Retina (tissue), 1 donor: ENCODE measurements around the gene INPP5D.
"Not testable (repeated sequence)": the region's sequence is repeated elsewhere in the genome, so short reads cannot be mapped to it uniquely, and the experiment has no call there.

Experiments
- DNase-seq: peaks from one replicate; pipeline ENCODE4 v3.0.0-alpha.2; 2016

INPP5D gene

DNA sequence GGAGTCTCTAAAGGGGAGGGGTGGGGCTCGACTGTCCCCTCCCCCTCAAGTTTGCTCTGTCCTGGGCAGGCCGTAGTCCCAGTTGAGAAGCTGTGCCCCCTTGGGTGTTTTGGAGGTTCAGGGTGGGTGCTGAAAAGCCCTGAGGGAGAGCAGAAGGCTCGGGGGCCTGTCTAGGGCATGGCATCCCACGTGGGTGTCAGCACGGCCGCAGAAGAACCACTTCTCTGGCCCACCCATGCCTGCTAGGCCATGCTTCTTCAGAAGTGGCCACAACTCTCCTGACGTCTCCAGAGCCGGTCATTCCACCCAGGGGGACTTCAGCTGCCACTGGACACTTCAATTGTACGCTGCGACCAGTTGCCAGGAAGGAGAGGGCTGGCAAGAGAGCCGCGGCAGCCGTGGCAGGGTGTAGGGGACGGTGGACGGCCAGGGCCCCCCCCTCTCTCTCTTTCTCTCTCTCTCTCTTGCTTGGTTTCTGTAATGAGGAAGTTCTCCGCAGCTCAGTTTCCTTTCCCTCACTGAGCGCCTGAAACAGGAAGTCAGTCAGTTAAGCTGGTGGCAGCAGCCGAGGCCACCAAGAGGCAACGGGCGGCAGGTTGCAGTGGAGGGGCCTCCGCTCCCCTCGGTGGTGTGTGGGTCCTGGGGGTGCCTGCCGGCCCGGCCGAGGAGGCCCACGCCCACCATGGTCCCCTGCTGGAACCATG is at the start of gene INPP5D:
INPP5D (plus strand) TSS at position 546 of the 704 bp plus-strand sequence; CDS start at position 683, 137 bp downstream.
- no peak for DNase-seq

- no peak for DNase-seq
Measured at GRCh38 chr2:233010569-233011267, 49.4 kb upstream of the INPP5D start.

- DNase-seq: no peak
Measured at GRCh38 chr2:233011268-233011650, 48.9 kb upstream of the INPP5D start.

- DNase-seq: no peak
Measured at GRCh38 chr2:233011702-233012131, 48.4 kb upstream of the INPP5D start.

DNA sequence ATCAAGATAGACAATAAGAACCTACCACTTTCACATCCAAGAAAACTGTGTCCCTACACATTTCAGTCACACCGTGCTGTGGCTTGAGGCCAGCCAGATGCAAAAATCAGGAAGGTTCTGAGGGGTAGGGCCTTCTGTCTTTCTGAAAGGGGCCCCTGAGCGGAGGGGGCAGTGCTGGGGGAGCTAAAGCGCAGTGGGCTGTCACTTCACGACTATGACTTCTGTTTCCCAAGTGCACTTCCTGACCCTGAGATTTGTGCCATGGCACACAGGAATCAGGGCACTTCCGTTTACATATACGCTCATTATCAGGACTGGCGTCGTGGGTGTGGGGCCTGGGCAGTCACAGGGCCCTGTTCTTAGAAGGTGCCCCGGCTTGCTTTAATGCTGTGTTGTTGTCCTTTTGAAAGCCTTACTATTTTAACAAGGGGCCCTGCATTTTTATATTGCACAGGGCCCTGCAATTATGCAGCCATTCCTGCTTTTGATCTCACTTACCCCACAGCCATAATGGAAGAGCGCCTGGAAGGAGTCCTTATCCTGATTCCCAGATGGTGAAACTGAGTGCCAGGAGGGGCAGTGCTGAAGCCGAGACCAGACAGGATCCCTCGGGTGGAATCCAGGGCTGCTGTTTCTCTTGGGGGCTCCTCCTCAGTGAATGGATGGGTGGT is 47.7 kb upstream of the INPP5D start:
- no peak for DNase-seq

GRCh38 chr2:233013027-233013461 is 47.1 kb upstream of the INPP5D start, which contains the start of gene NGEF:
NGEF (minus strand) TSS chr2:233013256; CDS start chr2:232974890, 38,366 bp downstream.
- no peak for DNase-seq

DNA sequence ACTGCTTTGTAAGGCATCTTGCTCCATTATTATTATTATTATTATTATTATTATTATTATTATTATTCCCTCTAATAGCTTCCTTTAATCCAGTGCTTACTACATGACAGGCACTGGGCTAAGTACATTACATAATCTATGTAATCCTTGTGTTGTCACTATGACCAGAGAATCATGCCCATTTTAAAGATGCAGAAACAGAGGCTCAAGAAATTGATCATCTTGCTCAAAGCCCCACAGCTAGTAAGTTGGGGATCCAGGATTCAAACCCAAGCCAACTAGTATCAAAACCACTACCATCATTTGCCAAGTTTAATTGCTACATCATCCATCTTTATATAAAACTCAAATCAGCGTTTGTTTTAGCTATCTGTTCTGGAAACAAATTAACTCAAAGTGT is 46.5 kb upstream of the INPP5D start:
- DNase-seq: no peak

GRCh38 chr2:233015019-233015645 is 45.0 kb upstream of the INPP5D start:
- DNase-seq: no peak

GRCh38 chr2:233017947-233018346 is 42.2 kb upstream of the INPP5D start:
- DNase-seq: no peak

GRCh38 chr2:233019610-233020009 is 40.5 kb upstream of the INPP5D start:
- not testable (repeated sequence) for DNase-seq

GRCh38 chr2:233020454-233020853 is 39.7 kb upstream of the INPP5D start:
- no peak for DNase-seq

DNA sequence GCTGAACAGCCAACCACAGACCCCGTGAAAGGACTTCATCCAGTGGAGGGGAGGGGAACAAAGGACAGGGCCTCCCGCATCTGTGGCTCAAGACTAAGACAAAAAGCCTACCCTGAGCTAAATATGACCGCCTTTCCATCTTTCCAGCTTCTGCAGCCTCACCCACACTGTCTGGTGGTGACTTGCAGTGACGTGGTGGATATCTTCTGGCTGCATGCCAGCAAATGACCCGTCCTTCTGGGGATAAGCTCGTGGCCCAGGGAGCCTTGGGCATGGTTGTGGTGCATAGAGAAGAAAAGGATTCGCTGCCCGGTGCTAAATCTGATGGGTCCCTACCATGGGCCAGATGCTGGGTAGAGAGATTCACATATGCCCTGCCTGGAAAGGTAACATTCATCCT is 38.4 kb upstream of the INPP5D start:
- DNase-seq: no peak

DNA sequence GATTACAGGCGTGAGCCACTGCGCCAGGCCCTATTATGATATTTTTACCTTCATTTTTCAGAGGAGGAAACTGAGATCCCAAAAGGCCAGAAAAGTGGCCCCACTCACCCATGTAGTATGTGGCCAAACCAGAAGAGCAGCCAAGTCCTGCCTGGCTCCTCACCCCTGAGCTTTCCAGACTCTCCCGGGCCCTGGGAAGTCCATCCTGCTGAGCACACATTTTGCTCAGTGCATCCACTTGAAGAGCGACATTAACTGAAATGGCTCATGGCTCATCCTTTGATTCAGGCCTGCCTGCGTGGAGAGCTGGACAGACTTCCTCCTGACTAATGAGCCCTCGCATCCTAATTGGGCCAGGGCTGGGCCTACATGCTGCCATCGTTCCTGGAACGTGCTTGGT is 37.6 kb upstream of the INPP5D start:
- no peak for DNase-seq

- no peak for DNase-seq
Measured at GRCh38 chr2:233023007-233023760, 37.0 kb upstream of the INPP5D start.

GRCh38 chr2:233023761-233024410 is 36.3 kb upstream of the INPP5D start:
- DNase-seq: no peak

DNA sequence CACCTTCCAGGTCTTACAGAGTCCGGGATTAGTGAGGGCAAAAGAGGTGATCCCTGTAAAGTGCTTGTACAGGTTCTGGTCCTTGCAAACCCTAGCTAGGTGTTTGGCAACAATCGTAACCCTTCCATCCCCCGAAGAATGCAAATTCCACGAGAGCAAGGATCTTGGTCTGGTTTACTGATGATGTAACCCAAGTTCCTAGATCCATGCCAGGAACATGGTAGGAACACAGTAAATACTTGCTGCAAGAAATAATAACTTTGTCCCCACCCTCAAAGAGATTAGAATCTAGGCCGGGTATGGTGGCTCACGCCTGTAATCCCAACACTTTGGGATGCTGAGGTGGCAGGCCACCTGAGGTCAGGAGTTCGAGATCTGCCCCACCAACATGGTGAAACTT is 34.4 kb upstream of the INPP5D start:
- DNase-seq: no peak

- no peak for DNase-seq
Measured at GRCh38 chr2:233026198-233026813, 33.8 kb upstream of the INPP5D start.

GRCh38 chr2:233029321-233029720 is 30.8 kb upstream of the INPP5D start:
- DNase-seq: no peak

DNA sequence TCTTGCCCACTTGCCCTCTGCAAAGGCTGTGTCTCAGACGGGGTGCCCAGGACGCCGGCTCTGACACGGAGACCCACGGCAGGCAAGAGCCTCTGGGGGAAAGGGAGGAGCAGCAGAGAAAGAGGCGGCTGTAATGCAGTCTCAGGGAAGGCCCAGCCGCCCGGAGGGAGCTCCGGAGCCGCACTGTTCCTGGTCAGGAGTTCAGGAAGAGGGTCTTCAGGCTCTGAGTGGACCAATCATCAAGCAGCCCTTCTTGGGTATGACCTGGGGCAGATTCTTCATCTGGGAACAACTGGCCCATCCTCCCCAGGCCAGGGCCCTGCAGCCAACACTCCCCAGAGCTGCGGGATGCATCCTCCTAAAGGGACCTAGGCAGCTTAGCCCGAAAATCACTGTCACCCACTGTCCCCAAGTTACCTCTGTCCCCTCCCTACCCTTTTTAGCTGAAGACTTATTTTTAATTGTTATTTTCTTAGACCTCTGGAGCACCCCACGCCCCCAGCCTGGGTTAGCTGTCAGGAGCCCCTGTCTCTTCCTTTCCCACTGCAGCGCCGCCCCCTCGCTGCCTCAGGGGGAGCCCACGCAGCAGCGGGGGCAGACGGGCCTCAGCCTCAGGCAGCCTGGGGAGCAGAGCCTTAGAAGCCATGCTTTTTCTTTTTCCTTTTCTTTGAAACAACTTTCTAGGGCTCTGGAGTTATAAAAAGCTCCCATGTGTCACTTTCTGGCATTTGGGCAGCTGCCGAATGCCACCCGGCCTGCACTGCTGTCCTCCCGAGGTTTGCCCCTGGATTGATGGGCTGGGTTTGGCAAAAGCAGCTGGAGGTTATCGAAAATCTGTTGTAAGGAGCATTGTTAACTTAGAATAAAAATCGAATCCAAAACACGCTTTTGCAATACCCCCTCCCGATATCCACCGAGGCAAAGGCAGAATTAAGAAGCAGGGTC is 28.3 kb upstream of the INPP5D start:
- peak; percentile 44 for DNase-seq
